ENCODE results near the gene SLC5A2.

SLC5A2 gene

DNA sequence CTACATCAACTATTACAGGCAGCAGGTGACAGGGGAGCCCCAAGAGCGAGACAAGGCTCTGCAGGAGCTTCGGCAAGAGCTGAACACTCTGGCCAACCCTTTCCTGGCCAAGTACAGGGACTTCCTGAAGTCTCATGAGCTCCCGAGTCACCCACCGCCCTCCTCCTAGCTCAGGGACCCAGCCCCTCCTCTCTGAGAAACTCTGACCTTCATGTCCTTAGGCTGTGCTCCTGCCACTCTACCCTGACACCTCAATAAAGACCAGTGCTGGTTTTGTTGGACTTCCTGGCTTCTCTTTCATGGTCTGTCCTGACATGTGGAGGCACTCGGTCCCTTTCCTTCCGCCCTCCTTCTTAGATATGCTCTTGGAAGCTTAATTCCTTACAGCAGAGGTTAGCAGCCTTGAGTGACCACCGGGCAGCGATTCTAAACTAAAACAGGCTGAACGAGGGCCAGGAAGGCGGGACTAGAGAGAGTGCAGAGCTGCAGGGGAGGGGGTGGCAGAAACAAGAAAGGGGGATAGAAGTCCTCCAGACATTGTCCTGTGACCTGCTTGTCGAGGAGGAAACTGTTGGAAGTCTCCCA lies 45.7 kb downstream of the SLC5A2 start:
- no peak for DNase-seq (ENCODE audit: low read depth)

DNA sequence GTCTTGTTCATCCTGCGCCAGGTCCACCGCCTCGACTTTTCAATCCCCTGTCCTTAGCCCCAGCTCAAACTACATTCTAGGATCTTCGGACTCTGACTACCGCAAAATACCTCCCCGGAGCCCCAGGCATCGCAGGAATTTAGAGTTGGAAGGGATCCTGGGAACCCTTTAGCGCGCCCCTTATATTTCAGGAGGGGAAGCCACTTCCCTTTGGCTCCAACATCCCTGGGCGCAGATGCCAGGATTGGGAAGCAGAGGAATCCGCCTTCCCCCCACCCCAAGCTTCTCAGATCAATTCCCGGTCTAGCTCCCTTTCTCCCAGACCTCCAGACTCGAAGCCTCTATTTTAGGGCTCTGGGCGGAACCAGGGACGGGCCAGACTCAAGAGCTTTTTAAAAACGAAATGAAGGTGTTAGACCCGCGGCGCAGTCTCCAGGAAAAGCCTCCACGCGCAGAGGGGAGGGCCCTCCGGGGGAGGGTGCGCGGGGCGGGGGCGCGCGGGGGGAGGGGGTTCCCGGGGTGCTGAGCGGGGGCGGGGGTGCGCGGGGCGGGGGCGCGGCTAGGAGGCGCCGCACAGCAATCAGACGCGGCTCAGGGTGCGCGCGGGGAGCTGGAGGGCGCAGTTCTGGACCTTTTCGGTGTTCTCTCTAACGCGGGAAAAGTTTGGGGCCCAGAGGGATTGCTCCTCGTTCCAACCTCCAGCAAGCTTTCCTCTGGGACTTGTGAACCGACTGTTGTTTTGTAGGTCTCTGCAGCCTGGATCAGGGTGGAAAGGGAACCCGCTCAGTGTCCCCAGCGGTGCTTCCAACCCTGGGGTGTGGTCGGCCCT lies 46.4 kb downstream of the SLC5A2 start:
- no peak for TF ChIP-seq CTCF (conservative IDR thresholded peaks at IDR 0.05; ENCODE audit: low read depth, low read length)
- no peak for DNase-seq (ENCODE audit: low read depth)
- no peak overlapping the region for H3K4me3 ChIP-seq (ENCODE audit: low read length)

More for the DNA sequence above, 45.7 kb downstream of the SLC5A2 start:
- H3K4me3 ChIP-seq (ENCODE audit: low read length): no peak overlapping the region
- TF ChIP-seq CTCF (conservative IDR thresholded peaks at IDR 0.05; ENCODE audit: low read depth, low read length): no peak

- H3K4me3 ChIP-seq (ENCODE audit: low read length): no peak overlapping the region
- no peak for DNase-seq (ENCODE audit: low read depth)
- no peak for TF ChIP-seq CTCF (conservative IDR thresholded peaks at IDR 0.05; ENCODE audit: low read depth, low read length)
Measured at GRCh38 chr16:31529937-31530312, 47.0 kb downstream of the SLC5A2 start.

- TF ChIP-seq CTCF (conservative IDR thresholded peaks at IDR 0.05; ENCODE audit: low read depth, low read length): no peak
- no peak overlapping the region for H3K4me3 ChIP-seq (ENCODE audit: low read length)
- DNase-seq (ENCODE audit: low read depth): no peak
Measured at GRCh38 chr16:31530405-31530804, 47.5 kb downstream of the SLC5A2 start.

GRCh38 chr16:31531096-31531495 lies 48.2 kb downstream of the SLC5A2 start:
- no peak for TF ChIP-seq CTCF (conservative IDR thresholded peaks at IDR 0.05; ENCODE audit: low read depth, low read length)
- no peak for DNase-seq (ENCODE audit: low read depth)
- no peak overlapping the region for H3K4me3 ChIP-seq (ENCODE audit: low read length)

DNA sequence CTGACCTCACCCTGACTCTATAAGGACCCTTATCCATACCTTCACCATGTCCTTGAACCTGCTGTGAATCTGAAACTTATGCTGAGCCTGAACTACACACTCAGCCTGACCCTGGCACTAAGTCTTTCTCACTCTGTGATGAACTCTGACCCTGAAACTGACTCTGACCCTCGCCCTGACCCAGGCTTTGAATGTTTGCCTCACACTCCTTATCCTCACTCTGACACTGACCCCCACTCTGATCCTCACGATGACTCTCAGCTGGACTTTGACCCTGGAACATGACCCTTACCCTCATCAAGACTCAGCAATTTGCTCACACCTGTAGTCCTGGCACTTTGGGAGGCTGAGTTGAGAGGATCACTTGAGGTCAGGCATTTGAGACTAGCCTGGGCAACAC lies 49.2 kb downstream of the SLC5A2 start:
- no peak overlapping the region for H3K4me3 ChIP-seq (ENCODE audit: low read length)
- no peak for TF ChIP-seq CTCF (conservative IDR thresholded peaks at IDR 0.05; ENCODE audit: low read depth, low read length)
- DNase-seq (ENCODE audit: low read depth): no peak

DNA sequence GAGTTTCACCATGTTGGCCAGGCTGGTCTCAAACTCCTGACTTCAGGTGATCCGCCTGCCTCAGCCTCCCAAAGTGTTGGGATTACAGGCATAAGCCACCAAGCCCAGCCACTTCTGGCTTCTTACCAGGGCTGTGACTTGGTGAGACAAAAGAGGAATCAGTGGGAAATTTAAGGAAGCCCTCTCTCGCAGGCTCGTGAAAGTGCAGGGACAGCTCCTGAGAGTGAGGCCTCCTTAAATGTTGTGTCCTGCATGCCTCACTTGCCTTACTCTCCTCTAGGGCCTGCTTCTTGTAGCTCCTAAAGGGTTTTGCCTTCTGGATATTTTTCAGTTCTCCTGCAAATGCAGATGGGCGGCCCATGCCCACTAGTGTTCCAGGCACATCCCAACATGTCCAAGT lies 50.0 kb downstream of the SLC5A2 start:
- no peak overlapping the region for H3K4me3 ChIP-seq (ENCODE audit: low read length)
- DNase-seq (ENCODE audit: low read depth): no peak
- no peak for TF ChIP-seq CTCF (conservative IDR thresholded peaks at IDR 0.05; ENCODE audit: low read depth, low read length)

Measured in retinal pigment epithelial cell (primary cell).